GM21825 (cell line): ENCODE data around the gene LHPP.
"Not testable (repeated sequence)": the region's sequence is repeated elsewhere in the genome, so short reads cannot be mapped to it uniquely, and the experiment has no call there.

Experiments
- ATAC-seq: cut with Tn5 transposase; IDR thresholded peaks from one replicate; pipeline ENCODE4 v1.9.1; 2021; ENCODE audit warnings: mild to moderate bottlenecking, moderate library complexity; ENCODE audit not compliant: unreplicated experiment

Gene LHPP

DNA sequence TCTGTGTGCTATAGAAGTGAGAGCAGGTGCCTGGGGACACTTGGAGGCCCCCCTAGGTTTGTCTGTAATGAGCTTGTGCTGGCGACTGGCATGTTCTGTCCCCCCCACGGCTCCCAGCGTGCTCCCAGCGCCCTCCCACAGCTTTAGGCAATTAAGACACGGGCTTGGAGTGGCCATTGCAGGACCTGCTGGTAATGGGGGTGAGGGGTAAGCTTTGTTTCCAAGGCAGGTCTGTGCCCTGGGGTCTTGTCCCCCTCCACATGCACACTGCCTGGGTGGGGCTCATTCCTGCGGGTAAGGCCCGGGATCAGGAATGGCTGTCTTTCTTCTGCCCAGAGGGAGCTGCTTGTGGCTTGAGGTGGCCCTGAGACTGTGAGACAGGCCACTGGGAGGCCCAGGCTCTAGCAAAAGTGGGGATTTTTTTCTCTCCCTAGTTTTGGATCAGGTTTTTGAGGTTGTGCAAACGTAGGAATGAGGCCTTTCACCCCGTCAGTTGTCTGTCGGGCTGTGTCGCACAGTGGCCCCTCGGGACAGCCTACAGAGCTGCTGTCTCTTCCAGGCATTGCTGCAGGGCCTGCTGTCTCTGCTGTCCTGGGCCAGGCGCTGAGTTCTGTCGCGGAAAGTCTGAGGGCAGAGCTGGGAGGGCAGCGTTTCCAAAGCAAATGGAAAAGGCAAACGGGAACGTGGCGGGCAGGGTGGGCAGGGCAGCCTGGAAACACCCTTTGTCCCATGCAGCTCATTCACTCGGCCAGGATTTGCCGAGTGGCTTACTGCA lies 107.4 kb downstream of the LHPP start:
- no peak for ATAC-seq

DNA sequence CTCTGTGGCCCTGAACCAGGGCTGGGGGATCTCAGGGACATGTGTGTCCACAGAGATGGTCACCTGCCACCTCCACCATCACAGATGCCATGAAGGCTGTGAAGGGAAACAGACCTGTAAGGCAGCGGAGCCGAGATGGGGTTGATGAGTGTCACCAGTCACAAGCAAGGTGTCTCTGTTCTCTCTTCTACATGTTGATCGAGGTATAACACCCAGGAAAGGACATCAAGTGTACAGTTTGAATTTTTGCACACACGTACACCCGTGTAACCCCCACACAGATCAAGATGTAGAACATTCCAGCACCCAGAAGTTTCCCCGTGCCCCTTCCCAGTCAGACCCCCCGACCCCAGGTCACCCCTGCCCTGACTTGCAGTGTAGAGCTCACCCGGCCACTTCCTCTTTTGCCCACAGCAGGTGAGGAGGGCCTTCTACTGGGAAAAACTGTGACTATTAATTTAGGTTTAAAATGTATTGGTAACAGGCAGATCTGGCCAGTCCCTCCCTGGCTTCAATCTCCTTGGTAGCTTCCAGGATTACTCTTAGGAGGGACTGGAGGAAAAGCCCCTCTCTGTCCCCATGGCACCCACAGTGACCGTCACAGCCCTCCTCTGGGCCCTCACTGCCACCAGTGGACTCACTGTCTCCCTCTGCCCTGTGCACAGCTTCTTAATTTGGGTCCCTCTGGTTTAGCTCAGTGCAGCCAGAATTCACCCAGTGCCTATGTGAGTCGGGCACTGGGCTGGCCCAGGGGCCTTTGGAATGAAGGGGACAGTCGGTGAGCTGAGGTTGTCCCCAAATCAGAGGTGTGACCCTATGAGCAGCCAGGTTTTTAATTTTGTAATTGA lies 108.2 kb downstream of the LHPP start:
- no peak for ATAC-seq

DNA sequence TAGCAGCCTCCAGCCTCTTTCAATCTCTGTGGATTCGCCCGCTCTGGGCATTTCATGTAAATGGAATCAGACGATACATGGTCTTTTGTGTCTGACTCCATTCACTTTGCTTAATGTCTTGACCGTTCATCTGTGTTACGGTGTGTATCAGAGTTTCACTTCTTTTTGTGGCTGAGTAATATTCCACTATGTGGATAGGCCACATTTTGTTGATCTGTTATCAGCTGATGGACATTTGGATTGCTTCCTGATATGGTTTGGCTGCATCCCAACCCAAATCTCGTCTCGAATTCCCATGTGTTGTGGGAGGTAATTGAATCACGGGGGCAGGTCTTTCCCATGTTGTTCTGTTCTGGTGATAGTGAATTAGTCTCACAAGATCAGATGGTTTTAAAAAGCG lies 109.0 kb downstream of the LHPP start:
- ATAC-seq, result no peak

DNA sequence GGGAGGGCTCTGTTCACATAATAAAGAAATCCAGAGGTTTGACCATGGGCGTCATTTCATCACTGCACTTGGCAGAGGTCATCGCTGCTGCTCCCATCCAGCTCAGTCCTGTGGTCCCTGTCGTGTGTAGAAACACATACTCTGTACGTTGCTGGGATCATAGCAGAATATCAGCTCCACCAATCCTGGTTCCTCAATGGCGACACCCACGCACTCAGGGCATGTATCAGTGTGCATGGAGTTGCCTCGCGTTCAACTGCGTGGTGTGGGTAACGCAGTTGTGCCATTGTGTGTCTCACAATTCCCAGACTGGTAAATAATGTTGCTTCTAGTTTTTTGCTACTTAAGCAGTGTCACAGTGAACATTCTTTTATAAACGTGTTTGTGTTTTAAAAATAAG lies 111.1 kb downstream of the LHPP start:
- no peak for ATAC-seq

DNA sequence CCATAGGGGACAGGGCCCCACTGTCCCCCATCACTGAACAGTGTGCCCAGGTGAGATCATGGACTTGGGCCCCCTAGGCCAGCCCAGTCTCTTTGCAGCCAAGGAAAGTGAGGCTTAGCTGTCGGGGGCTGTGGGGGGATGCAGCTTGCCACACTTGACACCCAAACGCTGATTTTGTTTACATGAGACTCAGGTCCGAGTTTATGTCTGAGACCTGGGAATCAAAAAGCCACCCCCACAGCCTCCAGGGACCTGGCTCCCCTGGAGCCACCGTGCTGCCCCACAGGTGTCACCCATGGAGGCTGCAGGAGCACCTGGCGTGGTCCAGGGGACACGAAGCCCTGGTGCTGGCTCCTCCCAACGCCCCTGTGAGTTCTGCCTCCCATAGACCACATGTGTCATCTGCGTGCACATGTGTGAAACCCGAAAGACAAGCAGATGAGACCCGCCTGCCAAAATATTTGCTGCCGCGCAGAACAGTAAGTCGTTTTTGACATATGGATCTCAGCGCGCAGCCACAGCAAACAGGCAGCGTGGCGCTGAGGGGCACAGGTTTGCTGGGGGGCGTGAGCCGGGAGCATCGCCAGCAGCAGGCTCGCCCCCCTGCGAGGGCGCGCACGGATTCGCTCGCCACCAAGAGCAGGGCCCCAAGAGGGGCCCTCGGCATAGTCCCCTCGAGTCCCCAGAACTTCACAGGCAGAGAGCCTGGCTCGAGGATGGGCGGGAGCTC lies 112.3 kb downstream of the LHPP start:
- no peak for ATAC-seq

DNA sequence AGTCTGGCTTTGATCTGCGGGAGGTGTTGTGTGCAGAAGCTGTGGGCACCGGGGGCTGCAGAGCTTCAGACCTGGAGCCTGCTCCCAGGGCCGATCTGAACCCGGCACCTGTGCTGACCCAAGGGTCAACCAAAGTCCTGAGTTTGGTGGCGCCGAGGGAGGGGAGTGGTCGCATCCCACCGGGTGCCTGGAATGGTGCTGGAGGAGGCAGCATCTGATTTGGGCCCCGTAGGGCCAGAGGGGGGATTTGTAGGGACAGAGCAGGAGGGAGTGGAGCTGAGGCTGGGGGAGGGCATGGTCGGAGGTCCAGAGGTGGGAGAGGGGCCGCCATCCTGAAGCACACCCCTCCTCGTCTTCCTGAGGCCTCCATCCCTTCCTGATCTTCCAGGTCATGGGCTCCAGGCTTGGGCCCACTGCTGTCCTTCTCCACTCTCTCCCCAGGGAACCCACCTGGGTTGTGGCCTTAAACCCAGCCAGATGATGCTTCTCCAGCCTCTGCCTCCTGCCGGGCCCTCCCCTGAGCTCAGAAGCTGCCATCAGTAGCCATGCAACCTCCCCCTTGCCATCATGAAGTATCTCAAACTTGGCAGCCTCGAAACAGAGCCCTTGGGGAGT lies 112.9 kb downstream of the LHPP start:
- no peak for ATAC-seq

DNA sequence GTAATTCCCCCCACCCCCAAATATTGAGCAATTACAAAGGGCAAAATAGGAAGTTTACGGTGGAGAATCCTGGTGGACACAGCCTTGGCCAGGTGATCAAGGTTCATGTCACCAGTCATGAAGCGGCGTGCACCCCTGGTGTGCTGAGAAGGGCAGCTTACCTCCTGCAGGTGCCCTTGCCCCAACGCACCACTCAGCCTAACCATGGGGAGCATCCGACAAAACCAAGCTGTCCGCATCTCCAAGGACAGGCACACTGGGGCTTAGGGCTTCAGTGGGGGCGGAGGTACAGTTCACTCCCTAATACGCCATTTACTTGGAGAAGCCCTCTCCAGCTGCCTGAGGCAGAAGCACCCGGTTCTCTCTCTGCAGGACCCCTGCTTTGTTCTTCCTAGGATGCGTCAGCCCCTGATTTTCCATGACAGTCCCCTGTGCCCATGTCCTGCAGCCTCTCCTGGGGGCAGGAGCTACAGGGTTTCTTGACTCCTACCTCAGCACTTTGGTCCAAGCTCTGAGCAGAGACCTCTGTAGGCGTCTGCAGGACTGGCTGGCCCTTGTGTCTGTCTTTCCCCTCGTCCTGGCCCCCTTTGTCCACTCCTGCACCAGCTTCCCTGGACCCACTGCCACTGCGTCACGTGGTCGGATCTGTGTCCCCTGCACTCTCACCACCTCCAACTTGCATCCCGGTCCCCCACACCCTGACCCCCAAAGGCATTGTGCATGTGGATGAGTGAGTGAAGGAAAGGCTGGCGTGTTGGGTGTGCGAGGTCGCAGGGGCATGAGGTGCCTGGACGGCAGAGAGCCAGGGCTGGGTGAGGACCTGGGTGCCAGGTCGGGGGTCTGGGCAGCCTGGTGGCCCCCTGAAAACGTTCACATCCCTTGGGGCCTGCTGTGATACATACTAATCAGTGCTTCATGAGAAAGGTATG lies 113.7 kb downstream of the LHPP start:
- ATAC-seq, result no peak

DNA sequence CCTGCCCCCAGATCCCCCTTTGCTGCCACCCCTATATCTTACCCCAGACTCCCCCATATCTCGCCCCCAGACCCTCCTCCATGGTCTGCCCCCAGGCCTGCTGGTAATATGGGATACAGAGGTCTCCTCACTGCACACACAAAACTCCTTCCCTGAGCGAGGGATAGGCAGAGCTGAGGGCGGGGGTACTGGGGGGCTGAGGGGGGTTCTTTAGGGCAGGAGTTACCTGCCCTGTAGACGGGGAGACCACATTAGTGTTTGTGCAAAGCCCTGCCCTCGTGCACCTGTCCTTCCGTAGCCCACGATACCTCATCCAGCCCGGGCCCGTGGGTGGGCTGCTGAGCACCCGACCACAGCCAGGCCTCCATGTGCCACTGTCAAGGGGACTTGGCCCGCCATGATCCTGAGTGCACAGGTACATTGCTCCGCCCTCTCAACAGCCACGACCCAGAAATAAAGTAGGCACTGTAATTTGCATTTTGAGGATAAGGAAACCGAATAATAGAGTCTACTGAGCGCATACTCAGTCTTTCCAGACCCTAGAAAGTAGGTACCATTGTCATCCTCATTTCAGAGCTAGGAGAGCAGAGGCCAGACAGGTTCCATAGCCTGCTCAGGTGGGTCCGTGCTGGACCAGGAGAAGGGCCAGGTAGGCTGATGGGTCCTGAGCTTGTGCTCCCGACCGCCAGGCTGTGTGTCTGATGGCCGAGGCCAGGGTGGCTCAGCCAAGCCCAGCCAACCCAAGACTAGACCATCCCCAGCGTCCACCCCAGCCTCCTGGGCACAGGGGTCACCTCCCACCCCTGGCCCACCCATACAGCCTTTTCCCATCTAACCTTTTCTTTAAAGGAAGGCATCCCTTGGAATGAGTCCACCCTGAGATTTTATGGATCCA lies 115.2 kb downstream of the LHPP start:
- ATAC-seq, result no peak

DNA sequence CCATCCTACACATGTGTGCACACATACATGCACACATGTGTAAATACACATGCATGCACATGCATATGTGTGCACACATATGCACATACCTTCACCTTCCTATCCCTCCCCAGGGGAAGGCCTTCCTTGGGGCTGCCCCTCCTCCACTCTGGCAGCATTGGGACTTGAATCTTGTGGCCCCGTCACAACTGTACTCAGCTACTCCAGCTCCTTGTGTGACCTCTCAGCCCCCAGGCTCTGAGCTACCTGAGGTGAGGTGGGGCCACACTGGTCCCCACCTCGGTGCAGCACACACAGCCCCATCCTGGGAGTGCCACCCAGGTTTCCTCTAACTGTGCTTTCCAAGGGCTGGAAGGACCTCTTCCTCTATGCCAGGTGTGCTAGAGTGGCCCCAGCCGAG lies 116.0 kb downstream of the LHPP start:
- ATAC-seq, result no peak

DNA sequence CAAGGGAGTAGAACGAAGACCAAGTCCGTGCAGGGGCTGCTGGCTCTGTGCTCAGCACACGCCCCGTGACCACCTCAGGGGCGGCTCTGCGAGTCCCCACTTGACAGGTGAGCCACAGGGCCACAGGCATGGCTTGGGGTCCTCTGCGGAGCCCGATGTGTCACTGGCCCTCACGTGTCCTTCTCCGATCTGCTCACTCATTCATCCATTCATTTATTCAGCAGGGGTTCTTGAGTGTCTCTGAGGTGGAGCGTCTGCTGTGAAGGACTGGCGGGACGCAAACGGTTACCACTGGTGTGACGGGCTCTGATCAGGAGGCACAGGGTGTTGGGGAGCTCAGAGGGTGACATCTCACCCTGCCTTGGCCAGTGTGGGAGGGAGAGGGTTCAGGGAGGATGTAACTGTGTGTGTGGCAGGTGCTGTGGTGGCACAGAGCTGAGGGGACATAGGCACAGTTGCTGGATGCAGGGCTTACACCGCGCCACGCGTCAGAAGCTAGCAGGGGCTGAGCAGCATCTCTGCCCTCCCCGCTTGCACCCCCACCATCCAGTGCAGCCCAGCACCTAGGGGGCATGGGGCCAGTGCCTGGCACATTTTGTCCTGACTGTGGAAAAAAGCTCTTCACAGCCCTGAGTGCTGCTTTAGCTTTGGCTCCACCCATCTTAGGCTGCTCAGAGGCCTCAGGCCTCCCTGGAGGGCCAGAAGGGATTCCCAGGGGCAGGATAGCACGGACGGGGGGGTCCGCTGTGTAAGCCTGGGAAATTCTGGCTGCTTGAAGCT lies 116.8 kb downstream of the LHPP start:
- no peak for ATAC-seq

DNA sequence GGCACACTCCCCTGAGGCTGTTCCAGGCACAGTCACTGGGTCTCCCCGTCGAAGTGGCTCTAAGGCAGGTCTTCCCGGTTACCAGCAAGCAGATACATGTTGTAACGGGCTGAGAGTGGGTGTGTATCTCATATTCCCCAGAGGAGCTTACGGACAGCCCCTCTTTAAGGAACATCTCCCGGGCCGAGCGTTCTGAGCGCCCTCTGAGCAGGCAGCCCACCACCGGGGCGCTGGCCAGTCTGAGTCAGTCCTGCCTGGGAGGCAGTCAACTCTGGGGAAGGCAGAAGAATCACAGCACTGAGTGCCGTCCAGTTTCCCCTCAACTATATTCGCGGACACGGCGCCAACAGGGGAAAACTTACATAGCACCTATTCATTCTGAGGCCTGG lies 117.4 kb downstream of the LHPP start:
- ATAC-seq, result no peak

DNA sequence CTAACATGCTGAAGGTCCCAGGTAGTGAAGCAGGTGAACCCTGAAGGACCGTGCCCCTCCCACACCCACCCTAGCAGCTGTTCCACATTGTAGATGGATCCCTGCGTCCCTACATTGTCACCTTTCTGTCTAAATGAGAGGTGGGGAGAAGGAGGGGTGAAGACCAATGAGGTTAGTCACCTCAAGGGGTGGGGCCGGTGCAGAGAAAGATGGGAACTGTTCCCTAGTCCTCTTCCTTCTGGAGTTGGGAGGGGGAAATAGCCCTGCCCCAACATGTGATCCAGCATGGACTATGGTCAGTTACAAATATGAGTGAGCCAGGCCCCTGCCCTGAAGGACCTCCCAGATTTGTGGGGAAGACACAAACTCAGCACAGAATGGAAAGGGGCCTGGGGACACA lies 124.5 kb downstream of the LHPP start:
- ATAC-seq, result no peak

DNA sequence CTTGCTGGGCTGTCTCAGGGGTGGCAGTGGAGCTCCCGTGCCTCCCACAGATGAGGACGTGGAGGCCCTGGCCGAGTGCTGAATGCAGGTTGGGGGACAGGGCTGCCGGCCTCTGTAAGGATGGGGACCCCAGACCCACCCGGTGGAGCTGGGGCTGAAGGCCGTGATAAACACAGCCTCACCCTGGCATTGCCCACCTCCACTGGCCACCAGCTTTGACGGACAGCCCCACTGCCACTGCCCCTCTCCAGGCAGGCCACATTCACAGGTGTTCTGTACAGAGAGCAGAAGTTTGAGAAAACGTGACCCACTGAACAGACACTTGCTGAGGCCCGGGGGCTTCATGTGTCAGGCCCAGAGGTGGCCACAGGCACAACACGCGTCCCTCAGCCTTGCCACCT lies 126.2 kb downstream of the LHPP start:
- ATAC-seq, result no peak

DNA sequence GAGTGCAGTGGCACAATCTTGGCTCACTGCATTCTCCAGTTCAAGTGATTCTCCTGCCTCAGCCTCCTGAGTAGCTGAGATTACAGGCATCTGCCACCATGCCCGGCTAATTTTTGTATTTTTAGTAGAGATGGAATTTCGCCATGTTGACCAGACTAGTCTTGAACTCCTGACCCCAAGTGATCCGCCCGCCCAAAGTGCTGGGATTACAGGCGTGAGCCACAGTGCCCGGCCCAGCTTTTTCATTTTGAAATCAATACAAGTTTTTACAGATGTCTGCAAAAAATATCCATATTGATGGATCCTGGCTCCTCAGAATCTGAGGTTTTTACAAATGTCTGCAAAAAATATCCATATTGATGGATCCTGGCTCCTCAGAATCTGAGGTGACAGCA lies 126.7 kb downstream of the LHPP start:
- ATAC-seq, result not testable (repeated sequence)

DNA sequence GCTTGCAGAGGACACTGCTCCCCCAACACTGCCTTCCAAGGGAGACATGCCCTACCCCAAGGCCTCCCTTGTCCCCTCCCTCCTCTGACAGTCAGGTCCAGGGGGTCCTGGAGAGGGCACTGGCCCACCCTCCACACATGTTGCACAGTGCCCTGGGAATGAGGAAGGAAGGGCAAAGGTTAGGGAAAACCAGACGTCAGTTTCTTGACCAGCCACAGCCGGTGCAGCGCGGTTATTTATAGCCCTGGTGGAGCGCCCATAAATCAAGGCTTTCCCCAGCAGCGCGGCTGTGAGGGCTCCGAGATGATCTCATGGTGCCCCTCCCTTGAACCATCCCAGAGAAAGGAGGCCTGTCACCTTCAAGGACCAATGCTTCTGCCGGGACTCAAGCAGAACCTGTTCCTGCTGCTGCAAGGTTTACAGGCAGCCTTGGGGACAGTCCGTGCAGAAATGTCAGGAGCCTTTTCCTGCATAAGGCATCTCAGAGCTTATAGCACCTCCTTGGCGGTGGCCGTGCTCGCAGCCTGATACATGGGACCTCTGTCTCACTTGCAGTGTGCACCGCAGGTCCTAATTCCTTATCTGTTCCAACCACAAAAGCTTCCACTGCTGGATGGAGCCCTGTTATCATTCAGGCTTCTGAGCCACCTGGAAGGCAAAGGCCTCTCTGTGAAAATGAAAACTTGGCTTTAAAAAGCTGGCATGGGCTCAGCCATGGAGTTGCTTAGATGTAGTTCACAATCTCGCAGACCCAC lies 127.3 kb downstream of the LHPP start:
- ATAC-seq, result no peak

DNA sequence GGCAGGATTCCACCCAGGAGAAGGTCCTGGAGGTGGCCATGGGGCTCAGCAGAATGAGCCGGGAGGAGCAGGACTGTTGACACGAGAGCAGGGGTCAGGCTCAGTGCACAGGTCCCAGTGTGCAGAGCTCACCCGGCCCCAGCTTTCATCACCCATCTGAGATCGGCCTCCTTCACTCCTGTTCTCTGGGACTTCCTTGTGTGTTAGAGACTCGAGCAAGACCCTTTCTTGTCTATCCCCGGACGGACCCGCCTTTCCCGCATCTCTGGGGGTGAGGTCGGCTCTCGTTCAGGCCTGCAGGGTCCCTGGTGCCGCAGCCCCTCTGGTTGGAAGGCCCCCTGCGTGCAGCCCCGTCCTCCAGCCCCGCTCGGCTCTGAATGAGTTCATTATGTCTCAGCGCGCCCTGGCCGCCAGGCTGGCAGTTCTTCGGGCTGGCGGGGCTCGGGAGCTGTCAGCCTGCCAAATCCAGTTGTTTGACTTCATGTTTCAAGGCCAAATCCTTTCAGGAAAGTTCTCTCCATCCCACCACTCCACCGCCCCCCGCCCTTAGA lies 127.9 kb downstream of the LHPP start:
- ATAC-seq, result no peak
